GM19452 (cell line): Measurements from ENCODE around the gene TBPL2.
"Not testable (repeated sequence)": the region's sequence is repeated elsewhere in the genome, so short reads cannot be mapped to it uniquely, and the experiment has no call there.

Experiments
- ATAC-seq: cut with Tn5 transposase; IDR thresholded peaks from one replicate; pipeline ENCODE4 v1.9.1; 2021; ENCODE audit not compliant: unreplicated experiment

The TBPL2 gene

DNA sequence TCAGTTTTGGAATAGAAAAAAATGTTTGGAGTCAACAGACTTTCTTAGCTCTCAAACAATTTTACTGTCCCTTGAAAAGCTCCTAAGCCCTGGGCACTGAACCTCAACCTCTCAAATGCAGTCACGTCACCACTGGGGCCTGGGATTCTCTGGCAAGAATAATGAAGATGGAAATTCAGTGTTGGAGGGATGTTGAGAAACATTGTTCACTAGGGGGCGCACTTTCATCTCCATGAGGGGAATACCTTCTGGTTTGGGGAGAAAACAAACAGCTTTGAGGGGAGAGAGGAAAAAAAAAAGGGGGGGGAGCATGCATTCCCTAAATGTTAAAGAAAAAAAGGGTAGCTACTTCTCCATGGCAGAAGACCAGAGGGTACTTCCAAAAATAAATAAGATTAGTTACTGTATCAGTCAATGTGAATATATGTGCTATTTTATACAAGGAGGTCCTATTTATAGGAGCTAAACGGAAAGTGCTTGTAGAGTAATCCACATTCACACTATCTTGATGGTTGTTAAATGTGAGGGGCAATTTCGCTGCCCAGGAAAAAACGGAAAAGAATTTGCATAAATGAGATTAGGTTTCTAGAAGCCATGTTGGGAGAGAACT lies 5.8 kb upstream of the TBPL2 start:
- ATAC-seq: no peak

DNA sequence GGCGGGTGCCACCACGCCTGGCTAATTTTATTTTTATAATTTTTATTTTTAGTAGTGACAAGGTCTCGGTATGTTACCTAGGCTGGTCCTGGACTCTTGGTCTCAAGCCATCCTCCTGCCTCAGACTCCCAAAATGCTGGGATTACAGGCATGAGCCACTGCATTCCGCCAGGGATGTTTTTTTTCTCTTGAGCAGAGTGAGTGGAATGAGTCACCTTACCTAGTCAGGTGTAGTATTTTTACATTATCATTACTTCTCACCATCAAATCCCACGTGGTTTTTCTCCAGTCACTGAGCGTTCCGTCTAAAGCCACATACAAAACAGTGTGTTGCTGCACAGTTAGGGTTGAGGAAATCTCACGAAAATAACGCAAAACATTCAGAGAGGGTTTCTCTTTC lies 870 bp upstream of the TBPL2 start:
- no peak for ATAC-seq

DNA sequence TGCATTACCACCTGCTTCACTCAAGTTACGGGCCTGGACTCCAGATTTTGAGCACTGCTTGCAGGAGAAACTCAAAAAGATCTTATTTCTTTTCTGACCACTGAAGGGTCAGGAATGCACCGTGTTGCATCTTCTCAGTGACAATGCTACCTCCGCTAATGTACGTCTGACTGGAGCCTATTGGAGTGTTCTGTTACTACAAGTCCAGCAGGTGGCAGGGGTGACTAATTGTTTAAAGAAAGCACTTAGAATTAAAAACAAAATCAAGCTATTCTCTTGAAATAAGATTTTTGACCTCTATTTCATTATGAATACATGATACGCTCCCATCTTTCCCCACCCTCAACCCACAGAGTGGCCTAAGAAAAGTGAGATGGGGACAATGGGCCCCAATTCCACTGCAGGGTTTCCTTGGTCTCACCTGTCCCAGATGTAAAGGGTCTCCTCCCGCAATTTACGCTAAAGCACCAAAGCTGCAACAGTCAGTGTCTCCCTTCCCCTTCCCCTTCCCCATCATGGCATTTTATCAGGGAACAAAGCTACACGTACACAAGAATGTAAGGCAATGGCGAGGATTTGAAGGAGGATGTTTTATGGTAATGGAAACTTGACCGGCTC lies 2.2 kb downstream of the TBPL2 start:
- no peak for ATAC-seq

DNA sequence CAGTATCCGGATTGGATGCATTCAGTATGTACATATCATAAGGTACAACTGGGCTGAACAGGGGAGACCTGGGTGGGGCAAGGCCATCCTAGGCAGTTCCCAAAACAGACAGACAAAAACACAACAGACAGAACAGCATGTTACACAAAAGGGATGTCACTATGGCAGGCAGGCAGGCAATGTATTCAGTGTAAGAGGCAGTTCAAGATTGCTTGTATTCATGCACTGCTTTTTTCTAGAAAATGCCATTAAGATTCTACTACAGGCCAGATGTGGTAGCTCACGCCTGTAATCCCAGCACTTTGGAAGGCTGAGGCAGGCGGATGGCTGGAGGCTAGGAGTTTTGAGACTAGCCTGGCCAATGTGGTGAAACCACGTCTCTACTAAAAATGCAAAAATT lies 3.5 kb downstream of the TBPL2 start:
- no peak for ATAC-seq

GRCh38 chr14:55436519-55436918 lies 3.9 kb downstream of the TBPL2 start:
- ATAC-seq: no peak

GRCh38 chr14:55434805-55435174 lies 5.6 kb downstream of the TBPL2 start:
- ATAC-seq: no peak

DNA sequence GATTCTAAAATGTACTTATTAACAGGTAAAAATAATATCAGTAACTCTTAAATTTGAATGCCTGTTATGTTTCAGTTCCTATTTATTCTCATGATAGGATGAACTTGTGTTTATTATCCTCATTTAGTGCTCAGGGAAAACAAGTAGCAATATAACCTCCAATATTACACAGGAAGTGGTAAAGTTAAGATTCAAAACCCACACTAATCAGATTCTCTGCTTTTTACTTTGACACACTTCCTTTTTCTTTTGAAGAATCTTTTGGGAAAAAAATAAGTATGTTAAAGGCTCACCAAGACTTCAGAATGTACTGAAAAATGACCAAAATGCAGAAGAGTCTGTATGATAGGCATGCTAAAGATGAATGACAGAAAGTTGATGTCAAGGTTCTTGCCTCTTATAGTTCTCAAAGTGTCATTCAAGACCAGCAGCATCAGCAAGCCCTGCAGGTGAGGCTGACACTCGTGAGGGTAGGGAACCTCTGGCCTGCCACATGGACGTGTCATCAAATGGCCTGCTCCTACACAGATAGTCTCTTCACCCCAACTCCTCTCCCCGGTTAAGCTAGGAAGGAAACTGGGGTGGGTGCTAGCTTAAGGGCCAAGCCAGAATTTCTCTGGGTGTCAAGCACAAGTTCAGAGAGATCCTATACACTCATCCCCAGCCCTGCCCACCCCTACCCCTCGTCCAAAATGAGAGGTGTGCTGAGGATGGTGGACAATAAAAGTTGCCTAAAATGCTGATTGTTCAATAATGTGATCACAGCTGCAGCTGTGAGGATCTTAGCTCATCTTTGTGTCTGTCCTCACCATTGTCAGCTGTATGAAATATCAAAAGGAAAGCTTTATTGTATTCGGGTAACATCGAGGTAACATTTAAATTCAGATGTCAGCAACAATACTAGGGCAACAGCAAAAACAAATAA lies 6.3 kb downstream of the TBPL2 start:
- no peak for ATAC-seq

DNA sequence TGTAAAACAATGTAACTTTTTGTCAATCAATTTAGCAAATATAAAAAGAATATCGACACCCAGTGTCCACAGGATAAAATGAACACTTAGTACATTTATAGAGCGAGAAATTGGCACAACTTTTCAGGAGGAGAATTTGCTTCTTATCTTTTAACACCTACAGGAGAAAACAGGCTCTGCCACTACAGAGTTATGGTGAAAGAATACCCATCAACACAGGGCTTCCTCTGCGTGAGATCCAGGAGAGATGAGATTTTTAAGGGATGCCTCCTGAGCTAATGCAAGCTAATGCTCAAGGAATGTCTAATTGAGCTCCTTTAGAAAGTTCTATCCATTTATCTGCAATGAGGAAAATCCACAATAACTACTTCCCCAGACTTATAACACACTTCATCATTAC lies 7.8 kb downstream of the TBPL2 start:
- no peak for ATAC-seq

DNA sequence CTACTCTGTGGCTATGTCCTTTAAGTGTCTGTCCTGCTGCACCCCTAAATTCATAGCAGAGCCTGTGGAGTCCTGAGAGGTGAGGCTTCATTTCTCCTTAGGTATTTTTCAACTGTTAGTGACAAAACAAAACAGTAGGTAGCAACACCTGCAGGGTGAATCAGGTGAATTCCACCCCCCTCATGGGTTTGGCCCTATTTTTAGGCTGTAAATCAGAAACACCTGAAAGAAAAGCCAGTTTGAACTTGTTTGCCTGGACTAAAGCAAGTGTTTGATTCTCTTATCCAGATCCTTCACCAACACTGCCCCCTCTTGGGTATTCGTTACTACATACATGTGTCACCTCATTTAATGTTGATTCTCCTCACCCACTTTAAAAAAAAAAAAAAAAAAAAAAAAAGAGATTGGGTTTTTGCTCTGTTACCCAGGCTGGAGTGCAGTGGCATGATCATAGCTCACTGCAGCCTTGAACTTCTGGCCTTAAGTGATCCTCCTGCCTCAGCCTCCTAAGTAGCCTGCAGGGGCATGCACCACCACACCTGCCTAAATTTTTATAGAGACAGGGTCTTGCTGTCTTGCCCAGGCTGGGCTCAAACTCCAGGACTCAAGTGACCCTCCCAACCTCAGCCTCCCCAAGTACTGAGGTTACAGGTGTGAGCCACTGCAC lies 10.3 kb downstream of the TBPL2 start:
- peak; percentile 63 for ATAC-seq

- ATAC-seq: no peak
These were observed 13.0 kb downstream of the TBPL2 start for GRCh38 chr14:55427439-55427838.

- ATAC-seq: no peak
These were observed 13.5 kb downstream of the TBPL2 start for GRCh38 chr14:55426891-55427290.

- no peak for ATAC-seq
These were observed 15.3 kb downstream of the TBPL2 start for GRCh38 chr14:55425091-55425490.

DNA sequence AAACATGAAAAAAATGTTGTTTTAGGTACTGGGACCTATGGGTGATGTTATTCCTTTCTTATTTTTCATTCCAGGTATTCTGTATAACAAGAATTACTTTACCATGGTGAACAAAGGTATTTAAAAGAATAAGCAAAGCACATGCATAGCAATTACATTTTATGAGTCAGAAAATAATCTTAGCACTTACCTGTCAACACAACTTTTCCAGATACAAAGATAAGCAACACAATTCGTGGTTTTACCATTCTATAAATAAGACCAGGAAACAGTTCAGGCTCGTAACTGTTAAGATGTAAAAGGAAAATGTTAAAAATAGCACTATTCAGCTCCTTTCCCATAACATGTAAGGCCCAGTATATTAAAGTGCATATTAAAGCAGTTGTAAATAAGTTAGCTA lies 16.4 kb downstream of the TBPL2 start:
- no peak for ATAC-seq

DNA sequence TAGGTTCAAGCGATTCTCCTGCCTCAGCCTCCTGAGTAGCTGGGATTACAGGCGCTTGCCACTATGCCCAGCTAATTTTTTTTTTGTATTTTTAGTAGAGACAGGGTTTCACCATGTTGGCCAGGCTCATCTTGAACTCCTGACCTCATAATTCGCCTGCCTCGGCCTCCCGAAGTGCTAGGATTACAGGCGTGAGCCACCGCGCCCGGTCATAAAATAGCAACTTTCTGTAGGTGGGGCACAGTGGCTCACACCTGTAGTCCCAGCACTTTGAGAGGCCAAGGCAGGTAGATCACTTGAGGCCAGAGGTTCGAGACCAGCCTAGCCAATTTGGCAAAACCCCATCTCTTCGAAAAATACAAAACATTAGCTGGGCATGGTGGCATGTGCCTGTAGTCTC lies 18.1 kb downstream of the TBPL2 start:
- not testable (repeated sequence) for ATAC-seq

DNA sequence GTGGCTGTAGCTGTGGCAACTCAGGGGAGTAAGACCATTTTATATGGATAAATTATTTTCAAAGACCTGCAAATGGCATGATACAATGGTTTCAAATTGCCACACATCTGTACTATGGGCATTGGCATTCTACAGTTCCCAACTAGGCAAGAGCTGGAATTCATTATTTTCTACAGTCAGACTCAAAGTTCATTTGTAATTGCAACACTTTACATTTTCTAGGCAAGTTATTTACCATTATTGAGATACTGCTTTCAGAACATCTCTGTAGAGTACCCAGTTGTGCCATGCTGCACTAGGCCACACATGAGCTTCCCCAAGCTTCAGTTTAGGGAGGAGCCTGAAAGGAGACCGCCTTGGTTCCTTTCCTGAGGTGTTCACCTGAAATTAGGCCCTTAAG lies 20.8 kb downstream of the TBPL2 start:
- ATAC-seq: no peak

DNA sequence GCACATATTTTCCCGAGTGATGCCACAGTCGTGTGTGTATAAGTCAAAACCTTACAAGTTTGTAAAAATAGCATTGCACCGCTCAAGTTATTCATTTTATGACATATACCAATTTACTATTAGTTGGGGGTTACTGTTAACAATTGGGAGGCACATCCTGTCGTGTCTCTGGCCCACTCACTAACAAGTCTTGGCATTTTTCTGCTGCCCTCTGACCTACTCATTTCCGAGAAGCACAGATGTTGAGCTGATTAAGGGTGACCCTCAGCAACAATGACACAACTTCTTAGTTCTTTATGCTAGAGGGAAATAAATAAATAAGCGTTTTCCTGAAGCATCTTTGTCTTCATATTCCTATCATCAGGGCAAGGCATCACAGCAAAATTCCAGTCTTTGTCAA lies 22.0 kb downstream of the TBPL2 start:
- ATAC-seq: no peak

- ATAC-seq: no peak
These were observed 22.5 kb downstream of the TBPL2 start for GRCh38 chr14:55417955-55418354.

GRCh38 chr14:55416866-55417265 lies 23.6 kb downstream of the TBPL2 start:
- no peak for ATAC-seq

GRCh38 chr14:55414551-55414950 lies 25.9 kb downstream of the TBPL2 start:
- ATAC-seq: no peak

GRCh38 chr14:55412676-55413075 lies 27.7 kb downstream of the TBPL2 start:
- ATAC-seq: no peak
